GM12878 (cell line): ENCODE measurements around the gene ANKRD28. TPM values are rescaled to one million over a fixed set of nuclear protein-coding genes. Genes with fewer than 3 reads are reported as not detected.

ENCODE experiments used
- ATAC-seq: fragments of 200-7000 bp; cut with Tn5 transposase; 3 replicates; pipeline ENCODE4 v1.9.1; 2020; ENCODE audit warnings: mild to moderate bottlenecking, moderate library complexity
- BruUV-seq: library from RNA; stranded (reverse); fragments of 400-500 nt; replicated peaks from 2 replicates; lab custom pipeline; 2021; lab: Mats Ljungman, UMichigan
- CTCF ChIA-PET: fragments of 300-600 bp; sonication (Branson Sonifier 250); formaldehyde crosslinking; extraction: SDS; loops from one replicate; lab custom pipeline; 2021; ENCODE audit warnings: inconsistent platforms; lab: Yijun Ruan, JAX
- POLR2A ChIA-PET: fragments of 350-600 bp; formaldehyde crosslinking; extraction: SDS; loops from one replicate; lab custom pipeline; 2021; ENCODE audit warnings: inconsistent platforms; lab: Charles Lee
- RAD21 ChIA-PET: fragments of 300-600 bp; sonication (Branson Sonifier 250); formaldehyde crosslinking; loops from one replicate; lab custom pipeline; 2023; ENCODE audit warnings: antibody characterized with exemption; ENCODE audit not compliant: unreplicated experiment; lab: Charles Lee
- SMC1A ChIA-PET: fragments of 300-600 bp; sonication (Branson Sonifier 250); formaldehyde crosslinking; loops from one replicate; lab custom pipeline; 2023; ENCODE audit not compliant: unreplicated experiment, uncharacterized antibody; lab: Charles Lee
- DNase-seq: peaks from one replicate; pipeline ENCODE4 v3.0.0-alpha.2; 2011; ENCODE audit warnings: low read depth, low spot score
- FAIRE-seq: peaks from 3 replicates; lab custom pipeline; 2011; peaks lifted over from hg19 to GRCh38; lab: Jason Lieb, UNC
- H2AFZ ChIP-seq: 2 replicates; pipeline ENCODE4 v1.6.0; 2011; ENCODE audit warnings: low read depth, low read length, control low read depth; ENCODE audit not compliant: control insufficient read depth
- H3K27ac ChIP-seq: 2 replicates; pipeline ENCODE4 v1.5.1; 2011; ENCODE audit warnings: control low read depth; ENCODE audit not compliant: control insufficient read depth, insufficient read depth
- H3K27me3 ChIP-seq, 2 experiments: replicated peaks in 1 of 2; 2 replicates each; pipeline versions ENCODE4 v1.6.0 to v1.6.1; 2011; ENCODE audit warnings: low read length in 1 of 2; ENCODE audit not compliant: control insufficient read depth in 2 of 2, insufficient read depth in 2 of 2
- H3K36me3 ChIP-seq, 2 experiments: 2 replicates each; pipeline ENCODE4 v1.5.1; 2011; ENCODE audit warnings: low read length in 1 of 2; ENCODE audit not compliant: control insufficient read depth in 2 of 2, insufficient read depth in 2 of 2
- H3K4me1 ChIP-seq: 2 replicates; pipeline ENCODE4 v1.6.1; 2011; ENCODE audit warnings: mild to moderate bottlenecking, low read length, moderate library complexity, mixed read lengths; ENCODE audit not compliant: control insufficient read depth, insufficient read depth
- H3K4me2 ChIP-seq: 2 replicates; pipeline ENCODE4 v1.6.0; 2011; ENCODE audit warnings: control low read depth; ENCODE audit not compliant: control insufficient read depth, insufficient read depth
- H3K4me3 ChIP-seq: fragments of 200-600 bp; sonication (generic); 2 replicates; pipeline ENCODE4 v1.5.1; 2016
- H3K79me2 ChIP-seq: 2 replicates; pipeline ENCODE4 v1.6.0; 2011; ENCODE audit warnings: low read length; ENCODE audit not compliant: control insufficient read depth, insufficient read depth
- H3K9ac ChIP-seq: 2 replicates; pipeline ENCODE4 v1.8.0; 2011; ENCODE audit warnings: low read length, control low read depth, mixed read lengths; ENCODE audit not compliant: control insufficient read depth, insufficient read depth
- H3K9me3 ChIP-seq: replicated peaks from 3 replicates; pipeline ENCODE4 v1.5.1; 2011; ENCODE audit warnings: mild to moderate bottlenecking, low read length; ENCODE audit not compliant: control insufficient read depth, insufficient read depth
- H4K20me1 ChIP-seq: 2 replicates; pipeline ENCODE4 v1.6.0; 2011; ENCODE audit not compliant: control insufficient read depth, insufficient read depth
- CBX5 ChIP-seq: sonication (generic); IDR thresholded peaks from 2 replicates; pipeline ENCODE4 v1.6.1; 2016; ENCODE audit warnings: low read depth, moderate library complexity, mild to moderate bottlenecking, inconsistent platforms
- ETV6 ChIP-seq, 2 experiments: fragments of 450-650 bp in 1 of 2; IDR thresholded peaks in 1 of 2; conservative IDR thresholded peaks in 1 of 2; 2 replicates each; pipeline ENCODE4 v1.6.1; 2014; ENCODE audit warnings: antibody characterized with exemption in 1 of 2, borderline replicate concordance in 1 of 2, low read depth in 1 of 2, mild to moderate bottlenecking in 1 of 2, moderate library complexity in 1 of 2
- GATAD2B ChIP-seq: fragments of 450-650 bp; conservative IDR thresholded peaks from 2 replicates; pipeline ENCODE4 v1.6.1; 2017; ENCODE audit warnings: low read depth, mild to moderate bottlenecking, moderate library complexity
- IKZF2 ChIP-seq, 2 experiments: fragments of 450-650 bp; IDR thresholded peaks; 2 replicates each; pipeline ENCODE4 v1.6.1; 2017; ENCODE audit warnings: mild to moderate bottlenecking in 2 of 2, moderate library complexity in 2 of 2
- JUND ChIP-seq: IDR thresholded peaks from 2 replicates; pipeline ENCODE4 v1.6.1; 2012; ENCODE audit warnings: low read depth, mild to moderate bottlenecking, low read length, improper control_type of control experiment, moderate library complexity
- MEF2B ChIP-seq: fragments of 450-650 bp; IDR thresholded peaks from 2 replicates; pipeline ENCODE4 v1.6.1; 2018; ENCODE audit warnings: mild to moderate bottlenecking, moderate library complexity; ENCODE audit not compliant: partially characterized antibody, poor library complexity, severe bottlenecking
- MTA2 ChIP-seq: fragments of 450-650 bp; IDR thresholded peaks from 2 replicates; pipeline ENCODE4 v1.6.1; 2016; ENCODE audit warnings: low read depth, mild to moderate bottlenecking, moderate library complexity
- MYB ChIP-seq: fragments of 150-350 bp; IDR thresholded peaks from 2 replicates; pipeline ENCODE4 v1.6.1; 2014; ENCODE audit warnings: mild to moderate bottlenecking, low read depth, low read length, borderline replicate concordance
- NFXL1 ChIP-seq: fragments of 450-650 bp; IDR thresholded peaks from 2 replicates; pipeline ENCODE4 v1.6.1; 2017; ENCODE audit warnings: antibody characterized with exemption, mild to moderate bottlenecking, borderline replicate concordance
- NFYA ChIP-seq: IDR thresholded peaks from 2 replicates; pipeline ENCODE4 v1.6.1; 2011; ENCODE audit warnings: low read depth, mild to moderate bottlenecking, low read length, improper control_type of control experiment, borderline replicate concordance
- POLR2AphosphoS2 ChIP-seq: IDR thresholded peaks from 2 replicates; pipeline ENCODE4 v1.6.1; 2011; ENCODE audit warnings: low read depth, mild to moderate bottlenecking, low read length, improper control_type of control experiment, moderate library complexity
- RAD51 ChIP-seq: fragments of 450-650 bp; IDR thresholded peaks from 2 replicates; pipeline ENCODE4 v1.6.1; 2016; ENCODE audit warnings: moderate library complexity, mild to moderate bottlenecking, inconsistent platforms
- RB1 ChIP-seq: fragments of 450-650 bp; formaldehyde crosslinking; IDR thresholded peaks from 2 replicates; pipeline ENCODE4 v1.6.1; 2017; ENCODE audit warnings: mild to moderate bottlenecking, borderline replicate concordance
- RUNX3 ChIP-seq: IDR thresholded peaks from 2 replicates; pipeline ENCODE4 v1.6.1; 2012; ENCODE audit warnings: low read length, inconsistent platforms
- SREBF2 ChIP-seq: IDR thresholded peaks from 2 replicates; pipeline ENCODE4 v1.6.1; 2012; ENCODE audit warnings: mild to moderate bottlenecking, low read length
- TAF1 ChIP-seq: IDR thresholded peaks from 2 replicates; pipeline ENCODE4 v1.6.1; 2011; ENCODE audit warnings: mild to moderate bottlenecking, low read depth, low read length, borderline replicate concordance
- WGBS: methylation state at CpG from one replicate; pipeline ENCODE4 v1.1.6; 2016; ENCODE audit warnings: low lambda C conversion rate; ENCODE audit not compliant: insufficient replicate concordance, insufficient coverage; ENCODE audit errors: missing lambda C conversion rate; 5-methylcytosine and 5-hydroxymethylcytosine counted together
- in situ Hi-C: fragments of 300-500 bp; cut with MboI; formaldehyde crosslinking; loops from 9 replicates; pipeline ENCODE4 v1.14.3; 2018; ENCODE audit warnings: mixed read lengths
- intact Hi-C: fragments of 100-400 bp; cut with micrococcal nuclease; formaldehyde crosslinking; loops from one replicate; pipeline ENCODE4 v1.14.2; 2022; ENCODE audit not compliant: unreplicated experiment
- polyA plus RNA-seq, 11 experiments: library from polyadenylated mRNA; depleted of rRNA in 4 of 11; unstranded in 6 of 11; stranded (reverse) in 5 of 11; fragments of >200 nt; fragmentation: Nextera tagmentation in 4 of 11; fragmentation: Illumina TruSeq in 1 of 11; extraction: Ambion mirVana in 4 of 11; extraction: Trizol in 1 of 11; gene quantifications; 1 replicate in 1 of 11; 2 replicates in 10 of 11; pipeline versions ENCODE4 v1.2.1 to v1.2.3, GENCODE V29; 2011 to 2016; ENCODE audit warnings: inconsistent platforms in 2 of 11, missing spikeins in 2 of 11, low read depth in 1 of 11
- total RNA-seq, 4 experiments: library from RNA; depleted of rRNA in 3 of 4; stranded (reverse); fragments of >200 nt in 3 of 4; fragmentation: Illumina TruSeq in 1 of 4; extraction: Trizol in 1 of 4; gene quantifications; 2 replicates each; pipeline versions ENCODE4 v1.2.1 to v1.2.3, GENCODE V29; 2013 to 2021

The ANKRD28 gene
- total and polyA plus RNA-seq, 10 of the 15 experiments (the other 5 are each of a cell fraction or from before 2014, with no cell fraction given), result 11.2 to 105 (median 38.3) TPM

GRCh38 chr3:15831927-15832326, 34.1 kb upstream of the ANKRD28 start:
- no peak for DNase-seq
- intact Hi-C loops (no loop called here), in situ Hi-C loops (no loop called here)
- Histone ChIP-seq H4K20me1 (no peaks in the 10 kb centered on the region), H3K27ac (no peak overlapping the region), H2AFZ (no peak overlapping the region), H3K4me3 (no peak overlapping the region), H3K9me3 (no peaks in the 10 kb centered on the region), H3K4me2 (no peak overlapping the region), H3K4me1 (no peaks in the 10 kb centered on the region), H3K9ac (no peak overlapping the region), H3K27me3 (no peaks in the 10 kb centered on the region), H3K36me3 (no peaks in the 10 kb centered on the region; a peak in 1 of 4 replicates), H3K79me2 (peaks cover 9% of the 10 kb centered on the region)
- ATAC-seq, result no peak
- no TSS peak for BruUV-seq
- RAD21 ChIA-PET, result no interaction called here
- POLR2A ChIA-PET, result no interaction called here
- 96% methylated on average over 1 of the region's 1 CpG for WGBS
- CTCF ChIA-PET, result no interaction called here
- TF ChIP-seq NFXL1 (no peak), RB1 (no peak), POLR2AphosphoS2 (no peak), RUNX3 (no peak), TAF1 (no peak), MTA2 (no peak), IKZF2 (IDR thresholded peaks at IDR 0.05) (no peak), MYB (no peak), GATAD2B (no peak), MEF2B (no peak)
- TF ChIP-seq, all 136 proteins: peak for 0
- no peak for FAIRE-seq
- SMC1A ChIA-PET, result no interaction called here

- no peaks in the 10 kb centered on the region for H3K36me3 ChIP-seq
- ChIA-PET CTCF (no interaction called here), POLR2A (no interaction called here), SMC1A (interaction anchor here (1.4 kb wide), 1 partner anchor 9 kb away, joined by 5 read pairs; no protein-coding TSS in a partner anchor), RAD21 (no interaction called here)
- WGBS, result 72% methylated on average over 4 of the region's 4 CpGs
- TF ChIP-seq SREBF2, result no peak
- no peak for TF ChIP-seq RAD51
- no peak for TF ChIP-seq NFYA
- no peak for TF ChIP-seq ETV6 (conservative IDR thresholded peaks at IDR 0.05 in 1 of 2, IDR thresholded peaks at IDR 0.05 in 1 of 2; ENCODE audit: borderline replicate concordance in 1 of 2, low read depth in 1 of 2)
- no peak for TF ChIP-seq JUND
- no peak for TF ChIP-seq CBX5
- H3K4me2 ChIP-seq, result no peak overlapping the region
- 0 out of 2 replicates have a peak, but pooled peaks cover 3% of the 10 kb centered on the region for H3K4me1 ChIP-seq
- DNase-seq, result no peak
- in situ Hi-C loops, result no loop called here
- ATAC-seq, result no peak
- BruUV-seq, result no TSS peak
- intact Hi-C loops, result no loop called here
- FAIRE-seq, result no peak
- H3K27ac ChIP-seq, result no peak overlapping the region
- no peaks in the 10 kb centered on the region for H3K27me3 ChIP-seq
- H3K9me3 ChIP-seq, result no peaks in the 10 kb centered on the region
- no peak overlapping the region for H2AFZ ChIP-seq
- H3K4me3 ChIP-seq, result no peak overlapping the region
- no peak overlapping the region for H3K9ac ChIP-seq
- no peaks in the 10 kb centered on the region for H4K20me1 ChIP-seq
- peaks cover 17% of the 10 kb centered on the region for H3K79me2 ChIP-seq
Observed at GRCh38 chr3:15825016-15825415, 27.2 kb upstream of the ANKRD28 start.
